H1 (cell line): ENCODE measurements around the gene CCL7. TPM values are rescaled to one million over a fixed set of nuclear protein-coding genes. Genes with fewer than 3 reads are reported as not detected.

Source experiments
- CTCF ChIA-PET: fragments of 300-600 bp; sonication (Branson Sonifier 250); formaldehyde crosslinking; loops from one replicate; lab custom pipeline; 2021; ENCODE audit not compliant: partially characterized antibody; lab: Charles Lee
- POLR2A ChIA-PET: fragments of 300-600 bp; sonication (Branson Sonifier 250); formaldehyde crosslinking; loops from one replicate; lab custom pipeline; 2021; ENCODE audit warnings: inconsistent platforms; ENCODE audit not compliant: partially characterized antibody; lab: Charles Lee
- DNase-seq, 2 experiments: peaks; one replicate each; pipeline versions ENCODE4 v3.0.0 to v3.0.0-alpha.2; 2010 to 2022; ENCODE audit warnings: low spot score in 2 of 2, low read depth in 1 of 2, mixed read lengths in 1 of 2
- FAIRE-seq: peaks from 2 replicates; lab custom pipeline; 2011; peaks lifted over from hg19 to GRCh38; lab: Jason Lieb, UNC
- H2AFZ ChIP-seq: 2 replicates; pipeline ENCODE4 v1.8.1; 2012; ENCODE audit warnings: low read length, inconsistent platforms
- H2AK5ac ChIP-seq: 2 replicates; pipeline ENCODE4 v1.6.1; 2013; ENCODE audit warnings: low read depth, low read length
- H2BK120ac ChIP-seq: replicated peaks from 2 replicates; pipeline ENCODE3; 2013; ENCODE audit warnings: low read depth, low read length, inconsistent platforms
- H2BK12ac ChIP-seq: 2 replicates; pipeline ENCODE4 v1.6.1; 2013; ENCODE audit warnings: low read depth, low read length
- H2BK15ac ChIP-seq: 2 replicates; pipeline ENCODE4 v1.6.1; 2013; ENCODE audit warnings: low read length
- H2BK20ac ChIP-seq: 2 replicates; pipeline ENCODE4 v1.6.1; 2013; ENCODE audit warnings: low read length
- H2BK5ac ChIP-seq: 2 replicates; pipeline ENCODE4 v1.6.1; 2013; ENCODE audit warnings: low read depth, low read length
- H3K14ac ChIP-seq: 2 replicates; pipeline ENCODE4 v1.6.1; 2013; ENCODE audit warnings: inconsistent platforms; ENCODE audit not compliant: insufficient read length
- H3K18ac ChIP-seq: 2 replicates; pipeline ENCODE4 v1.6.1; 2013; ENCODE audit warnings: low read length; ENCODE audit errors: extremely low read depth
- H3K23ac ChIP-seq: 2 replicates; pipeline ENCODE4 v1.6.1; 2013; ENCODE audit warnings: inconsistent platforms; ENCODE audit not compliant: insufficient read length
- H3K23me2 ChIP-seq: 2 replicates; pipeline ENCODE4 v1.6.1; 2013; ENCODE audit warnings: low read depth, low read length
- H3K27ac ChIP-seq: 2 replicates; pipeline ENCODE4 v1.6.1; 2011; ENCODE audit warnings: low read depth, low read length, inconsistent platforms
- H3K27me3 ChIP-seq, 4 experiments: replicated peaks in 1 of 4; 1 replicate in 1 of 4; 2 replicates in 3 of 4; pipeline versions ENCODE4 v1.6.1 to v1.8.1; 2011 to 2013; ENCODE audit warnings: low read length in 3 of 4, mild to moderate bottlenecking in 3 of 4, inconsistent platforms in 2 of 4, mixed read lengths in 2 of 4, moderate library complexity in 1 of 4; ENCODE audit not compliant: control insufficient read depth in 3 of 4, insufficient read depth in 3 of 4; ENCODE audit errors: extremely low read depth in 1 of 4
- H3K36me3 ChIP-seq, 4 experiments: 2 replicates each; pipeline versions ENCODE4 v1.6.1 to v1.8.1; 2011 to 2013; ENCODE audit warnings: mild to moderate bottlenecking in 4 of 4, low read length in 3 of 4, moderate library complexity in 2 of 4, control low read depth in 1 of 4, inconsistent platforms in 1 of 4; ENCODE audit not compliant: insufficient read depth in 4 of 4, control insufficient read depth in 2 of 4
- H3K4ac ChIP-seq: replicated peaks from 2 replicates; pipeline ENCODE3; 2013; ENCODE audit warnings: low read length, low read depth, mixed read lengths, inconsistent platforms; ENCODE audit not compliant: insufficient read length
- H3K4me1 ChIP-seq, 4 experiments: replicated peaks in 1 of 4; 1 replicate in 1 of 4; 2 replicates in 3 of 4; pipeline versions ENCODE4 v1.6.1 to v1.8.1; 2011 to 2013; ENCODE audit warnings: low read length in 3 of 4, inconsistent platforms in 2 of 4, mixed read lengths in 1 of 4; ENCODE audit not compliant: insufficient read depth in 4 of 4, control insufficient read depth in 3 of 4
- H3K4me2 ChIP-seq, 2 experiments: 2 replicates each; pipeline versions ENCODE4 v1.6.1 to v1.8.1; 2011 to 2013; ENCODE audit warnings: low read depth in 2 of 2, low read length in 2 of 2, control low read depth in 1 of 2, inconsistent platforms in 1 of 2, mild to moderate bottlenecking in 1 of 2; ENCODE audit not compliant: insufficient read depth in 1 of 2
- H3K4me3 ChIP-seq, 4 experiments: fragments of 200-600, 300-600 bp in 1 of 4; sonication (generic), shearing (Covaris generic), sonication (Bioruptor Twin) in 1 of 4; 2 replicates each; pipeline versions ENCODE4 v1.5.1 to v1.8.1; 2011 to 2016; ENCODE audit warnings: low read length in 4 of 4, low read depth in 3 of 4, control low read depth in 2 of 4, inconsistent platforms in 2 of 4, mild to moderate bottlenecking in 2 of 4, mixed read lengths in 1 of 4, moderate library complexity in 1 of 4; ENCODE audit not compliant: insufficient read depth in 2 of 4; ENCODE audit errors: extremely low read depth in 1 of 4
- H3K56ac ChIP-seq: replicated peaks from 2 replicates; pipeline ENCODE3; 2013; ENCODE audit warnings: low read depth, mild to moderate bottlenecking, mixed read lengths, low read length, inconsistent platforms; ENCODE audit not compliant: insufficient read length
- H3K79me1 ChIP-seq: 2 replicates; pipeline ENCODE4 v1.6.1; 2013; ENCODE audit warnings: low read depth, low read length, control low read depth
- H3K79me2 ChIP-seq, 2 experiments: 2 replicates each; pipeline versions ENCODE4 v1.6.1 to v1.8.1; 2012 to 2013; ENCODE audit warnings: low read length in 2 of 2, mild to moderate bottlenecking in 2 of 2, inconsistent platforms in 1 of 2; ENCODE audit not compliant: insufficient read depth in 2 of 2, control insufficient read depth in 1 of 2
- H3K9ac ChIP-seq, 4 experiments: replicated peaks in 1 of 4; 1 replicate in 1 of 4; 2 replicates in 3 of 4; pipeline versions ENCODE4 v1.6.1 to v1.8.1; 2011 to 2013; ENCODE audit warnings: low read depth in 3 of 4, low read length in 3 of 4, control low read depth in 2 of 4, mild to moderate bottlenecking in 2 of 4, moderate library complexity in 2 of 4, inconsistent platforms in 1 of 4; ENCODE audit errors: extremely low read depth in 1 of 4
- H3K9me3 ChIP-seq, 2 experiments: 2 replicates each; pipeline versions ENCODE4 v1.6.1 to v1.8.1; 2012 to 2013; ENCODE audit warnings: mild to moderate bottlenecking in 2 of 2, moderate library complexity in 2 of 2, control low read depth in 1 of 2, inconsistent platforms in 1 of 2, low read depth in 1 of 2, low read length in 1 of 2, mixed read lengths in 1 of 2; ENCODE audit not compliant: insufficient read depth in 2 of 2
- H4K20me1 ChIP-seq, 2 experiments: replicated peaks in 1 of 2; 2 replicates each; pipeline versions ENCODE3 to v1.8.1; 2011 to 2013; ENCODE audit warnings: inconsistent platforms in 2 of 2, low read length in 2 of 2, mild to moderate bottlenecking in 1 of 2; ENCODE audit not compliant: insufficient read depth in 2 of 2, control insufficient read depth in 1 of 2
- H4K5ac ChIP-seq: 2 replicates; pipeline ENCODE4 v1.6.1; 2013; ENCODE audit warnings: low read length, low read depth, mixed read lengths, inconsistent platforms; ENCODE audit not compliant: insufficient read length
- H4K8ac ChIP-seq: 2 replicates; pipeline ENCODE4 v1.8.0; 2013; ENCODE audit warnings: mild to moderate bottlenecking, moderate library complexity, low read length, inconsistent platforms; ENCODE audit not compliant: insufficient read depth; ENCODE audit errors: extremely low read depth
- H4K91ac ChIP-seq: replicated peaks from 2 replicates; pipeline ENCODE3; 2013; ENCODE audit warnings: low read length, mixed read lengths, inconsistent platforms; ENCODE audit not compliant: insufficient read length
- ATF3 ChIP-seq: IDR thresholded peaks from 2 replicates; pipeline ENCODE4 v1.6.1; 2011; ENCODE audit warnings: low read depth, mild to moderate bottlenecking, low read length; ENCODE audit not compliant: insufficient read depth
- BACH1 ChIP-seq: IDR thresholded peaks from 2 replicates; pipeline ENCODE4 v1.6.1; 2012; ENCODE audit warnings: low read length, improper control_type of control experiment
- CBX8 ChIP-seq: fragments of 300-800, 300-1000 bp; sonication (generic); IDR thresholded peaks from 2 replicates; pipeline ENCODE4 v1.7.1; 2016; ENCODE audit warnings: low read depth, low read length, borderline replicate concordance
- CHD1 ChIP-seq: IDR thresholded peaks from 2 replicates; pipeline ENCODE4 v1.6.1; 2012; ENCODE audit warnings: low read depth, low read length, improper control_type of control experiment
- HDAC2 ChIP-seq, 2 experiments: fragments of 300-600 bp in 1 of 2; sonication (generic) in 1 of 2; IDR thresholded peaks; 2 replicates each; pipeline ENCODE4 v1.6.1; 2011 to 2012; ENCODE audit warnings: low read depth in 2 of 2, low read length in 2 of 2, mild to moderate bottlenecking in 2 of 2, moderate library complexity in 2 of 2, borderline replicate concordance in 1 of 2, inconsistent platforms in 1 of 2
- JUN ChIP-seq: IDR thresholded peaks from 2 replicates; pipeline ENCODE4 v1.6.1; 2011; ENCODE audit warnings: low read depth, mild to moderate bottlenecking, improper control_type of control experiment, low read length
- JUND ChIP-seq: IDR thresholded peaks from 2 replicates; pipeline ENCODE4 v1.6.1; 2011; ENCODE audit warnings: mild to moderate bottlenecking, improper control_type of control experiment, low read length
- SP4 ChIP-seq: IDR thresholded peaks from 2 replicates; pipeline ENCODE4 v1.6.1; 2012; ENCODE audit warnings: low read length, inconsistent platforms
- SUZ12 ChIP-seq: fragments of 200-600 bp; sonication (generic); IDR thresholded peaks from 2 replicates; pipeline ENCODE4 v1.6.1; 2012; ENCODE audit warnings: mild to moderate bottlenecking, inconsistent platforms, low read length, moderate library complexity, mixed read lengths
- USF2 ChIP-seq: IDR thresholded peaks from 2 replicates; pipeline ENCODE4 v1.6.1; 2011; ENCODE audit warnings: low read length, improper control_type of control experiment
- whole genome bisulfite sequencing, 2 experiments: shearing (Covaris generic) in 1 of 2; methylation state at CpG; one replicate each; pipeline versions ENCODE4 v1.1.6 to v1.1.7; 2013 to 2015; ENCODE audit warnings: low lambda C conversion rate in 2 of 2, mixed read lengths in 2 of 2, inconsistent platforms in 1 of 2, low coverage in 1 of 2, missing lambda C conversion rate in 1 of 2; ENCODE audit not compliant: insufficient replicate concordance in 2 of 2, insufficient coverage in 1 of 2, insufficient read length in 1 of 2; ENCODE audit errors: extremely low coverage in 1 of 2, missing lambda C conversion rate in 1 of 2; 5-methylcytosine and 5-hydroxymethylcytosine counted together
- polyA plus RNA-seq, 7 experiments: library from polyadenylated mRNA; depleted of rRNA in 3 of 7; stranded (reverse) in 5 of 7; unstranded in 2 of 7; fragments of >200 nt in 5 of 7; fragments of 200-250 nt in 2 of 7; gene quantifications; 1 replicate in 5 of 7; 2 replicates in 1 of 7; 4 replicates in 1 of 7; pipeline versions ENCODE4 v1.2.1 to v1.2.3, GENCODE V29; 2011 to 2013; ENCODE audit warnings: missing spikeins in 2 of 7, mixed read lengths in 2 of 7
- total RNA-seq: library from RNA; stranded (reverse); fragmentation: NEBNext Ultra II Directional; extraction: Animal tissue kit (Norgen Biotek cat#: 25700); gene quantifications from 2 replicates; pipeline ENCODE4 v1.2.1, GENCODE V29; 2021

CCL7 gene
- total and polyA plus RNA-seq, 2 of the 8 experiments (the other 6 are each of a cell fraction or from before 2014, with no cell fraction given), result not detected

- Histone ChIP-seq H3K23me2 (peaks cover 6% of the 10 kb centered on the region; the same call in 1 of the 2 replicates), H3K18ac (peak within 1 kb of the TSS; percentile 73), H4K8ac (0 out of 2 replicates have a peak within 1 kb of the TSS, but pooled peaks have one; percentile 43), H3K4me1 (peaks cover 4 to 11% (median 7%) of the 10 kb centered on the region in 4 experiments; a peak in 6 of 7 replicates), H3K9ac (no peak within 1 kb of the TSS), H3K79me1 (no peaks in the 10 kb centered on the region), H2BK120ac (peak within 1 kb of the TSS; percentile 6), H2BK20ac (peak within 1 kb of the TSS; percentile 57; the same call in 1 of the 2 replicates), H3K36me3 (no peaks in the 10 kb centered on the region), H3K9me3 (no peaks in the 10 kb centered on the region), H4K91ac (peak within 1 kb of the TSS; percentile 25), H3K56ac (no peak within 1 kb of the TSS), H4K5ac (peak within 1 kb of the TSS; percentile 38), H2BK5ac (peak within 1 kb of the TSS; percentile 60; the same call in 1 of the 2 replicates), H2AFZ (peak within 1 kb of the TSS; percentile 79), H3K4me3 (peak within 1 kb of the TSS; percentile 25 to 53 (median 44); a peak in 7 of 8 replicates), H3K14ac (no peak within 1 kb of the TSS), H3K4ac (no peak within 1 kb of the TSS), H3K27ac (peak within 1 kb of the TSS; percentile 32; the same call in 1 of the 2 replicates), H3K4me2 (peak within 1 kb of the TSS; percentile 74 to 94), H3K23ac (no peak within 1 kb of the TSS), H2BK15ac (no peak within 1 kb of the TSS; the same call in 1 of the 2 replicates), H3K27me3 (no peaks in the 10 kb centered on the region), H4K20me1 (no peaks in the 10 kb centered on the region), H3K79me2 (no peaks in the 10 kb centered on the region), H2AK5ac (0 out of 2 replicates have a peak within 1 kb of the TSS, but pooled peaks have one; percentile 10), H2BK12ac (peak within 1 kb of the TSS; percentile 52)
- POLR2A ChIA-PET, result no interaction called here
- CTCF ChIA-PET, result interaction anchor here (0.7 to 3.6 kb wide), 6 partner anchors 16 to 107 kb away, joined by 3 to 22 read pairs (median 6); partner anchors contain the start of gene CCL1
- FAIRE-seq (peak; percentile 91), DNase-seq (peak; percentile 46 to 56)
- 11% methylated on average over 11 of the region's 11 CpGs; no CpG with 5 or more reads in 1 of the 2 experiments for WGBS, 2 experiments
- TF ChIP-seq SP4, result no peak
- no peak for TF ChIP-seq JUND
- TF ChIP-seq ATF3, result no peak
- no peak for TF ChIP-seq CHD1
- TF ChIP-seq USF2, result no peak
- no peak for TF ChIP-seq SUZ12
- no peak for TF ChIP-seq BACH1
- TF ChIP-seq CBX8, result no peak
- no peak for TF ChIP-seq HDAC2 (IDR thresholded peaks at IDR 0.05; ENCODE audit: borderline replicate concordance in 1 of 2, low read depth in 2 of 2, low read length in 2 of 2)
- no peak for TF ChIP-seq JUN
Measured at GRCh38 chr17:34254651-34255380, 15.2 kb upstream of the CCL7 start, which contains the start of gene CCL2. Gene CCL2 (plus strand): TSS chr17:34255285. CDS start chr17:34255350, 65 bp downstream.
